RWPE1 (cell line): ENCODE data around the gene PLEKHG4B.

ENCODE experiments used
- CTCF ChIA-PET: fragments of 350-600 bp; sonication (Branson Sonifier 250); formaldehyde crosslinking; extraction: SDS; loops from one replicate; lab custom pipeline; 2021; lab: Yijun Ruan, JAX
- POLR2A ChIA-PET: fragments of 400-600 bp; formaldehyde crosslinking; extraction: SDS; loops from one replicate; lab custom pipeline; 2020; ENCODE audit warnings: antibody characterized with exemption; ENCODE audit not compliant: low non-redundant PET; lab: Yijun Ruan, JAX
- DNase-seq: peaks from one replicate; pipeline ENCODE4 v3.0.0; 2012; ENCODE audit warnings: low spot score
- H3K27ac ChIP-seq: fragments of 450-650 bp; 2 replicates; pipeline ENCODE4 v1.5.1; 2017
- TF ChIP-seq, protein P1 (sequence below): fragments of 450-650 bp; conservative IDR thresholded peaks from 2 replicates; pipeline ENCODE4 v1.5.1; 2017; ENCODE audit warnings: low read depth, mild to moderate bottlenecking

PLEKHG4B gene

GRCh38 chr5:75331-76320 is 16.3 kb upstream of the PLEKHG4B start:
- DNase-seq: no peak
- POLR2A ChIA-PET: no interaction called here

DNA sequence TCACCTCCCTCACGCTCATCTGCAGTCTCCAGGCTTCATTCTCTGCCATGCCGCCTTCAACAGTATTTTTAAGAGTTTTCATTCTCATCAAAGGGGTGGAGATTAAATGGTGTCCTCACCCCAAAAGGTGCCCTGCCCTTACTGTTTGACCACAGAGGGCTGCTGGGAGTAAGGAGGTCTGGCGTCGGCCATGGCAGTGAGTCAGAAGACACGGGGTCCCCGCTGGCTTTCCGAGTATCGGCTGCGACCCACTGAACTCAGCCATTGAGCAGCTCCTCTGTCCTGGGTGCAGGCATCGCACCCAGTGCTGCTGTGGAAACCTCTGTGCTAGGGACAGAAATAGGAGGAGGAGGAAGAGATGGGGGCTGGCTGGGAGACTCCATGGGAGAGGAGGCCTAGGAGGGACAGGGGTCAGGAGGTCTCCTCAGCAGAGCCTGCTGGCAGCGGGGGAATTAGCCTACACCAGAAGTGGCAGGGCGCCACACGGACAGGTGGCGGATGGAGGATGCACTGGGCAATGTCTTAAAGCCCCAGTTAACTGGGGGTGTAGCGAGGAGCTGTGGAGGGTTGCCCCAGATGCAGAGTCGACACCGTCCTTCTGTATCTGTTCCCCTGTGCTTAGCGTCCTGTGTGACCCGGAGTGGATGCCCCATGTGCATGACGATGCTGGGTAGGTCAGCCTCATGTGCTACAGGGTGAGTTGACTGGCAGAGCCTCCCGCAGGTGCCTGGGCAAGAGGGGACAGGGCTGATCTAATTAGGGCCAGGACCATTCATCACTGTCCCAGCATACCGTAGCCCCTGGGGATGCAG is 15.4 kb upstream of the PLEKHG4B start:
- POLR2A ChIA-PET: no interaction called here
- TF ChIP-seq, protein P1, sequence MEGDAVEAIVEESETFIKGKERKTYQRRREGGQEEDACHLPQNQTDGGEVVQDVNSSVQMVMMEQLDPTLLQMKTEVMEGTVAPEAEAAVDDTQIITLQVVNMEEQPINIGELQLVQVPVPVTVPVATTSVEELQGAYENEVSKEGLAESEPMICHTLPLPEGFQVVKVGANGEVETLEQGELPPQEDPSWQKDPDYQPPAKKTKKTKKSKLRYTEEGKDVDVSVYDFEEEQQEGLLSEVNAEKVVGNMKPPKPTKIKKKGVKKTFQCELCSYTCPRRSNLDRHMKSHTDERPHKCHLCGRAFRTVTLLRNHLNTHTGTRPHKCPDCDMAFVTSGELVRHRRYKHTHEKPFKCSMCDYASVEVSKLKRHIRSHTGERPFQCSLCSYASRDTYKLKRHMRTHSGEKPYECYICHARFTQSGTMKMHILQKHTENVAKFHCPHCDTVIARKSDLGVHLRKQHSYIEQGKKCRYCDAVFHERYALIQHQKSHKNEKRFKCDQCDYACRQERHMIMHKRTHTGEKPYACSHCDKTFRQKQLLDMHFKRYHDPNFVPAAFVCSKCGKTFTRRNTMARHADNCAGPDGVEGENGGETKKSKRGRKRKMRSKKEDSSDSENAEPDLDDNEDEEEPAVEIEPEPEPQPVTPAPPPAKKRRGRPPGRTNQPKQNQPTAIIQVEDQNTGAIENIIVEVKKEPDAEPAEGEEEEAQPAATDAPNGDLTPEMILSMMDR: no peak
- no peak for DNase-seq
- CTCF ChIA-PET: no interaction called here
- H3K27ac ChIP-seq: no peak overlapping the region

More at GRCh38 chr5:75331-76320, 16.3 kb upstream of the PLEKHG4B start:
- H3K27ac ChIP-seq: no peak overlapping the region
- TF ChIP-seq, protein P1: no peak
- CTCF ChIA-PET: no interaction called here

- ChIA-PET CTCF (no interaction called here), POLR2A (no interaction called here)
- H3K27ac ChIP-seq: no peak overlapping the region
- no peak for DNase-seq
- TF ChIP-seq, protein P1: no peak
Observed at GRCh38 chr5:77170-77501, 14.8 kb upstream of the PLEKHG4B start.

GRCh38 chr5:77546-77945 is 14.4 kb upstream of the PLEKHG4B start:
- ChIA-PET POLR2A (no interaction called here), CTCF (no interaction called here)
- TF ChIP-seq, protein P1: no peak
- no peak for DNase-seq
- H3K27ac ChIP-seq: no peak overlapping the region

DNA sequence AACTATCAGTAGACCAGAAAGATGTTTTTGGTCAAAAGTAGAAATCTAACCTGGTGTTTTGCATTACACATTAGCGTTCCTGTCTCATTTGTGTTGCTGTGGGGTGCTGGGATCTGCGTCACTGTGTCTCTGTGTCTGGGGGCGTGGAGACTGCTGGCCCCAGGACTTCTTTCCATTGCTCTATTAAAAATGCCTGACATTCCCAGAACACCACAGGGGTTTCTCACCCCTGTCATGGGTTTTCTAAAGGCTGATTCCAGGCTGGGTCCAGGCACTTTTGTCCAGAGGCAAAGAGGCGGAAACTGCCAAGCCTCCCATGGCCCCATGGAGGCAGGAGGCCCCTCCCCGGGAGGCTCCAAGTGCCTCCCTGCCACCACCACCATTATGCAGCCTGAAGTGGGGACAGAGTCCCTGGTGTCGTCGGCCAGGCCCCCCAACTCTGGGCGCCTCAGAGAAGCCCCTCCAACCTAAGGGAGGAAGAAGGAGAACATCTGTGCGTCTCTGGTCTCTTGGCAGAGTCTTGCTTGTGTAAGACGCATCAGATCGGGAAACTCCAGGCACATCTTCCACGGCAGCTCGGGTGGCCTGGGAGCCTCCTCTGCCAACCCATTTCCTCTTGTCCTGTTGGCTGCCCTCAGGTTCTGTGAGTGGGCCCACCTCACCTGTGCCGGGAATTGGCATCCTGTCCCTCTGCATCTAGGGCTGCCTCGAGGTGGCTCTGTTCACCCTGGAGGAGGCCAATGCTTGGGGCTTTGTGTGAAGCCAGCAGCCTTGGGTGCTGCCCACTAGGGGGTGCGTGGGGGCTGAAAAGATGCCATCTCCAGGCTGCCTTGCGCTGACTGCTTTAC is 13.8 kb upstream of the PLEKHG4B start:
- no peak overlapping the region for H3K27ac ChIP-seq
- peak; percentile 49 for DNase-seq
- ChIA-PET CTCF (no interaction called here), POLR2A (no interaction called here)
- TF ChIP-seq, protein P1: peak; percentile 44

- TF ChIP-seq, protein P1: peak; percentile 11; the same call in 1 of the 2 replicates
- ChIA-PET CTCF (no interaction called here), POLR2A (no interaction called here)
- no peak for DNase-seq
- H3K27ac ChIP-seq: no peak overlapping the region
Observed at GRCh38 chr5:78805-79149, 13.2 kb upstream of the PLEKHG4B start.
